Stimulated activated CD4-positive, alpha-beta T cell treated with anti-CD3 and anti-CD28 coated beads, TNF-alpha, amount 100 ng/mL, for 4 hours (primary cell): ENCODE results near the gene AP1S1.
"Not testable (repeated sequence)": the region's sequence is repeated elsewhere in the genome, so short reads cannot be mapped to it uniquely, and the experiment has no call there.

Source experiments
- DNase-seq, 3 experiments: peaks; one replicate each; pipeline ENCODE4 v3.0.0-alpha.2; 2020; ENCODE audit warnings: low read depth in 3 of 3

The AP1S1 gene

GRCh38 chr7:101201695-101202602, 47.7 kb downstream of the AP1S1 start:
- no peak for DNase-seq

DNA sequence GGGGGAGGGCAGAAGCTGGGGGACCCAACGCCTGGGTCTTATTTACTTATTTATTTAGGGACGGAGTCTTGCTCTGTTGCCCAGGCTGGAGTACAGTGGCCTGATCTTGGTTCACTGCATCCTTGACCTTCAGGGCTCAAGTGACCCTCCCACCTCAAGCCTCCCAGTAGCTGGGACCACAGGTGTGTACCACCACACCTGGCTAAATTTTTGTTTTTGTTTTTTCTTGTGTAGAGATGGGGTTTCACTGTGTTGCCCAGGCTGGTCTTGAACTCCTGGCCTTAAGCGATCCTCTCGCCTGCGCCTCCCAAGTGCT, 48.3 kb downstream of the AP1S1 start:
- no peak for DNase-seq

DNA sequence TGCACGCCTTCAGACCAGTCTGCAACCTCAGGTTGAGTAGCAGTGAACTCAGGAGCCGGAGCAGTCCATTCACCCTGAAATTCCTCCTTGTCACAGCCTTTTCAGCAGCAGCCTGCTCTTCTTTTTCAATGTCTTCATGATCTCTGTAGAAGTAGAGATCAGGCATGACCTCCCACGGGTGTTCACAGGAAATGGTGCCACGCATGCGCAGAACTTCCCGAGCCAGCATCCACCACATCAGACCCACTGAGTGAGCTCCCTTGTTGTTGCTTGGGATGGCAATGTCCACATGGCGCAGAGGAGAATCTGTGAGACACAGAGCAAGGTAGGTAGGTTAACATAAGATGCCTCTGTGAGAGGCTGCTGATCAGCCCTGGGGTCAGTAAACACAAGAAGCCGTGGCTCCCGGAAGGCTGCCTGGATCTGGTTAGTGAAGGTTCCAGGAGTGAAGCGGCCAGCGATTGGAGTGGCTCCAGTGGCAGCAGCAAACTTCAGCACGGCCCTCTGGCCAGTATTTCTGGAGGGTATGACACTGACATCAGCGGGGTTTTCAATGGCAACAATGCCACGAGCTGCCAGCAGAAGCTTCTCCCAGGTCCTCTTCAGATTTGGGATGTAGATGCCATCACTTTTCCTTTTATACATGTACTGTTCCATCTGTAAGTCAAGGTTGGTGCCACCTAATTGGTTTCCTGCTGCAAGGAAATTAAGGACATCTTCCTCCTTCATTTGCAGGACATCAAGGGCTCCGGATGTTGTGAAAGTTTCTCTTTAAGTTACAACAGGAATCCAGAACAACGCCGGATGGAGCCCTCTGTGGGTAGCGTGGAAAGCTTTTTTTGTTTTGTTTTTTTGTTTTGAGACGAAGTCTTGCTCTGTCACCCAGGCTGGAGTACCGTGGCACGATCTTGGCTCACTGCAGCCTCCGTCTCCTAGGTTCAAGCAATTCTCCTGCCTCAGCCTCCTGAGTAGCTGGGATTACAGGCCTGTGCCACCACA, 49.8 kb downstream of the AP1S1 start:
- not testable (repeated sequence) for DNase-seq

- no peak for DNase-seq
Observed at GRCh38 chr7:101205901-101206664, 51.8 kb downstream of the AP1S1 start.

DNA sequence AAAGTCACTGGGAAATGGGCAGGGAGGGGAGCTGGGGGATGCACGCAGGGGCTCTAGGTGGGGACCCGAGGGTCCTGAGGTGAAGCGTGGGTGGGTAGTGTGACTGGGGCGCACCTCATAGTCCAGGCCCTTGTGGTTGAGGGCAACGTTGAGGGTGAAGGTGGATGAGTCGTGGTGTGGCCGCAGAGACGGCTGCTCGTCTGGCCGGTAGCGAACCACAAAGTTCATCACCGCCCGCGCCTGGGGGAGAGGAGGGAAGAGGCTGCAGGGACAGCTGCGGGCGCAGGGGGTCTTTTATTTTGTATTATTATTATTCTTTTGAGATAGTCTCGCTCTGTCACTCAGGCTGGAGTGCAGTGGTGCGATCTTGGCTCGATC, 52.4 kb downstream of the AP1S1 start:
- DNase-seq: no peak

GRCh38 chr7:101207459-101207858, 53.2 kb downstream of the AP1S1 start:
- no peak for DNase-seq

DNA sequence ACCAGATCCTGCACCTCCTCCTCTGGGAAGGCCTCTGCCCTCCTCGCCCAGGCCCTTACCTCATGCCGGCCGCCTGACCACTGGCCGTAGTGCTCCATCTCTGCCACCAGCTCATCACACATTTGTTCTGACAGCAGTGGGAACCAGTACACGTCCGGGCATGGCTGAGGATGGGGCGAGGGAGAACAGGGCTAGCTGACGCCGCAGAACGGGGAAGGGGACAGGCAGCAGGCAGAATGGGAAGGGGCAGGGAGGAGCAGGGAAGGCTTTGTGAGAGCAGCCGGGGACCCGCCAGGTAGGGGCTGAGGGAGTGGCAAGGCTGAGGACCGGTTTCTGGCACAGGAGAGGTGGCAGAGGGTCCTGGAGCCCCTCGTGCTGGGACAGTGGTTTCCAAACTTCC, 54.5 kb downstream of the AP1S1 start:
- DNase-seq: no peak

DNA sequence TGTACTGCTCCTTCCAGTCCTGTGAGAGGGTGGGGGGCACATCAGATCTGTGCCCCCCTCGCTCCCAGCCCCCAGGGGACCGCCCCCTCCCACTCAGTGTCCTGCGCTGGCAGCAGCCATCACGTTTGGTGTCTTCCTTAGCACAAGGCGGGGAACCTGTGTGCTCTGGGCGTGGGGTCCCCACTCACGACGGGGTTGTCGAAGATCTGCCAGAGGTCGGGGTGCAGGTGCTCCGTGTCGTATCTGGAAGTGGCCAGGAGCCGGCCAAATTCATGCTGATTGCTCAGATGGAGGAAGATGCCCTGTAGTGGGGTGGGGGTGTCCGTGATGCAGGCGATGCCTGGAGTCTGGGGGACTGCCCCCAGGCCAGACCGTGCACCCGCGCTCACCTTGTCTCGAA, 55.9 kb downstream of the AP1S1 start:
- DNase-seq: no peak
